Endothelial cell of umbilical vein (primary cell): Measurements from ENCODE around the gene SPACA7.

ENCODE experiments used
- CTCF ChIP-seq, 2 donors: IDR thresholded peaks; 1 replicate in 1 of 2; 2 replicates in 1 of 2; pipeline ENCODE4 v1.5.1; 2011; ENCODE audit warnings: low read length in 2 of 2, mild to moderate bottlenecking in 2 of 2, moderate library complexity in 2 of 2, control low read depth in 1 of 2, inconsistent platforms in 1 of 2, low read depth in 1 of 2; ENCODE audit not compliant: insufficient read depth in 1 of 2; ENCODE audit errors: extremely low read depth in 1 of 2
- MYC ChIP-seq: IDR thresholded peaks from one replicate; pipeline ENCODE4 v1.6.1; 2011; ENCODE audit warnings: mild to moderate bottlenecking, low read depth, low read length
- POLR2AphosphoS5 ChIP-seq: IDR thresholded peaks from 2 replicates; pipeline ENCODE4 v1.6.1; 2012; ENCODE audit warnings: low read depth, mild to moderate bottlenecking, control low read depth, low read length, moderate library complexity; ENCODE audit not compliant: insufficient read depth

GRCh38 chr13:112355274-112355838 is 20.8 kb upstream of the SPACA7 start:
- TF ChIP-seq POLR2AphosphoS5: no peak
- TF ChIP-seq CTCF (IDR thresholded peaks at IDR 0.05; ENCODE audit: extremely low read depth in 1 of 2, insufficient read depth in 1 of 2, low read depth in 1 of 2, low read length in 2 of 2): no peak
- TF ChIP-seq MYC: no peak
